ENCODE measurements around the gene DNAJC5.
A peak's percentile ranks its signal among the peaks of the same experiment; 100 is the strongest.

The DNAJC5 gene

GRCh38 chr20:63942250-63942951 is 47.5 kb downstream of the DNAJC5 start:
- peak; percentile 72 for DNase-seq

DNA sequence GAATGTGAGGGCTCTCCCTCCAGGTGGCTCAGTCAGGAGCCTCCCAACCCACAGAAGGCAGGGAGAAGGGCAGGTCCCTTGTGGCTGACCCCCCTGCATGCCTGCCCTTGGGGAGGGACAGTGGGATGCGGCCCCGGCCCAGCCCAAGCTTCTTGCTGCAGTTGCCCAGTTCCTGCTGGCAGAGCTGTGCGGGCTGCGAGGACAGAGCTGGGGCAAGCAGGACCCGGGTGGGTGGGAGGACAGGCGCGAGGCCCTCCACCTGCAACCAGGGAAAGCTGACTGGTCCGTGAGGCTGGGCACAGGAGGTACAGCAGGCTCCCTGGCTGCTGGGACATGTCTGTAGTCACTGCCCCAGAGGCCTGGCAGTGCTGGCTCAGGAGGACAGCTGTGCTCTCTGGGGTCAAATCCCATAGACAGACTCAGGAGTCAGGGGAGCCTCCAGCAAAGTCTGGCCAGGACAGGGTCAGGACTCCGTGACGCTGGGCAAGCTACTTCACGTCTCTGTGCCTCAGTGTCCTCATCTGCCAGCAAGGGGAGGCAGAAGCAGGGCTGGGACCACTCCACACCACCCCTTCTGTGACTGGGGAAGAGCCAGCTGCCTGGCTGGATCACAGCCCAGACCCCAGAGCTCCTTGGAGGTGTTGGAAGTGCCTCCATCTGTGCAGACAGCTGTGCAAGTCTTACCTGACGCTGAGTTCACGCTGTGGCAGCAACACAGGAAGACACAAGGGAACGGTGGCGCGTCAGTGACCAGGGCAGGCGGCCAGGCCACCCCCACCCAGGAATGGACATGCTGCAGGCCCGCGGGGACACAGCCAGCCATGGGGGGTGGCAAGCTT is 48.3 kb downstream of the DNAJC5 start:
- DNase-seq = no peak

DNA sequence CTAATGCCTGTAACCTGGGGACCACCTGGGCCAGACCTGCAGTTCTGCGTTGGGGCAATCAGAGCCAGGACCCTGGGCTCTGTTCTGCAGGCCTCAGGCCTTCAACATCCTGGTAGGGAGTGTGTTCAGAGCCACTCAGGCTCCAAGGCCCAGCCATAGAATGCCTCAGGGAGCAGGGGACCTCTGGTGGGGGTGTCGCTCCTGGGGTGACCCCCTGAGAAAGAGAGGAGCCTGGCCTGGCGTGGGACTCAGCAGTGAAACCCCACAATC is 48.8 kb downstream of the DNAJC5 start:
- DNase-seq = no peak

DNA sequence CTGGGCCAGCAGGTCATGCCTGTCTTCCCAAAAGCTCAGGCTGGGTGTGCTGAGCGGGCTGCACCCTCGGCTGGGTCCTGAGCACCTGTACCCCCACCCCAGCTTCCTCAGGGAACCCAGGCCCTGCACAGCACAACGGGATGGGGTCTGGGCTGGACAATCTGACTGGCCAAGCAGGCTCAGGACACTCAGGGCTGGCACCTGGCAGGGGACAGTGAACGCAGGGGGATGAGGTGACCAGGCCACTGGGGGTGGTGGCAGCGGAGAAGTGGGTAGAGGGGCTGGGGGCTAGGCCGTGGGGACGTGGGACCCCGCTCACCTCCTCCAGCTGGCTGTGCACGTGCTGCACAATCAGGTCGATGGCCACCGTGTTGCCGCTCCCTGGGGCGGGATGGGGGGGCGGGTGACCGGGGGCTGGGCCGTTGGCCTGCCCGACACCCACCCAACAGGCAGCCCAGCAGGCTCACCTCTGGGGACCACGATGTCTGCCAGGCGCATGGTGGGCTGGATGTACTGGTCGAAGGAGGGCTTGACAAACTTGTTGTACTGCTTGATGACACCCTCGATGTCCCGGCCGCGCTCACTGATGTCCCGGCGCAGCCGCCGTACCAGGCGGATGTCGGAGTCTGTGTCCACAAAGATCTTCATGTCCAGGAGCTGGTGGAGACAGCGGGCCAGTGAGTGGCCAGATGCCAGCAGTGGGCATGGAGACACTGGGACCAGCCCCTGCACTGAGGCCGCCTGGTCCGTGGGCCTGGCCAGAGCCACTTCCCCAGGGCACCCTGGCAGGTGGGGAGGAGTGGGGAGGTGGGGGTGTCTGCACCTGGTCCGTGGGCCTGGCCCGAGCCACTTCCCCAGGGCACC is 49.4 kb downstream of the DNAJC5 start:
- DNase-seq = no peak

GRCh38 chr20:63945031-63945658 is 50.2 kb downstream of the DNAJC5 start:
- DNase-seq = no peak

- no peak for DNase-seq
Observed at GRCh38 chr20:63945921-63946920, 51.3 kb downstream of the DNAJC5 start.

DNA sequence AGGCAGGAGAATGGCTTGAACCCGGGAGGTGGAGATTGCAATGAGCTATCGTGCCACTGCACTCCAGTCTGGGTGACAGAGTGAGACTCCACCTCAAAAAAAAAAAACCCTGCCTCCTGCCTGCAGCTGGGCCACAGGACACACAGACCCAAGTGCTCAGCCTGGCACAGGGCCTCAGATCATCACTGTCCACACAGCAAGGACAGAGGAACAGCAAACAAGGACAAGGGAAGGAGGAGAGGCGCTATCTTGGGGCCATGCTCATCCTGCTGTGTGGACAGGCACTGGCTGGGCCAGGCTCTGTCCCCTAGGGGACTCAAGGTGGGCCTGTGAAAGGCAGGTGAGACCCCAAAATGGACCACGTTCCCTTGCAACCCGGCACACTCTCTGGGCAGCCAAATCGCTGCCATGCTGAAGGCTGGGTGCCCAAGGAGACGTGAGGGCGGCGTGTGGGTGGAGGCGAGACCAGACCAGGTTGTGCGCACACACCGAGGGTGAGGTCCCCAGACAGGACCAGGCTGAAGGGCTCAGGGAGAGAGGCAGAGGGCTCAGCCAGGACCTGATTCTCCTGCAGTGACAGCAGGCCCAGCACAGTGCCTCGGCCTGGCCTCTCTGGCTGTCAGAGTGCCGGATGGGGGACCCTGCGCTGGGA is 52.2 kb downstream of the DNAJC5 start:
- DNase-seq = no peak

- DNase-seq = no peak
Observed at GRCh38 chr20:63947638-63948456, 52.9 kb downstream of the DNAJC5 start.

- no peak for DNase-seq
Observed at GRCh38 chr20:63950701-63951397, 55.9 kb downstream of the DNAJC5 start.

DNA sequence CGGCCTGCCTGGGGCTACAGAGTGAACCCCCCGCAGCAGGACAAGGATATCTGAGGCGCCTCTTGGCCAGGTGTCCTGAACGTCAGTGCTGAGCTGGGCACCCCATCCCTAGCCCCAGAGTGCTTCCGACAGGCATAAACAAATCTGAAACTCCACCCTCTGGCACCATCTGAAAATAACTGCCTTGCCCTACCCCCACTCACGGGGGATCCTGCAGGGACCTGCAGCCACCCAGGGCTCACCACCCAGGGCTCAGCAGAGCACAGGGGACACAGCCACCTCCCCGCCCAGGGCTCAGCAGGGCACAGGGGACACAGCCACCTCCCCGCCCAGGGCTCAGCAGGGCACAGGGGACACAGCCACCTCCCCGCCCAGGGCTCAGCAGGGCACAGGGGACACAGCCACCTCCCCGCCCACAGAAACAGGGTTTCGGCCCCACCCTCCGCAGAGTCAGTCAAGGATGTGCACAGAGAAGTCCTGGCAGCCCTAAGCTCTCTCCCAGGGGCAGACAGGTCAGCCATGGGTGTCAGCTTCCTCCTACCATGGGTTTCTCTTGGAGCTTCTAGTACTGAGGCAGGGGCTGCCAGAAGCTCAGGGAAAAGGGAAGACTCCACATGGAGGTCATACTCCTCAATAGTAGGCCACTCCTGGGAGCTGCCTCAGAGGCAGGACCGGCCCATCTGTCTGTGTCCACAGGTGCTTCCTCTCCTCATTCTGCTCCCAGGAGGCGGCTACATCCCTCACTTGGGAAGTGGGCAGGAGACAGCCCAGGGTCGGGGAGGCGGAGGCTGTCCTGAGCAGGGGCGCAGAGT is 56.7 kb downstream of the DNAJC5 start:
- no peak for DNase-seq

DNA sequence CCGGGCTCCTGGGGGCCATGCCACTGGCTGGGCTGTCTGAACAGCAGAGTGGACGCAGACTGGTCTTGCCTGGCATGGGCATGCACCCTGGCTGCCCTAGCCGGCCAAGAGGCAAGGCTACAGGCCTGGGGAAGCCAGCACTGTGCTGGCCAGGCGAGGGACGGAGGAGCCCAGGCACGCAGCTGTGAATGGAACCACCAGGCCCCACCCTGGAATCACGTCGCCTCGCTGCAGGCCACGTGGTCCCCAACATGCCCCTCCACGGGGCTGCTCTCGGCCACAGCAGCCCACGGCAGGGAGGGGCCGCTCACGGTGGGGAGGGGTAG is 57.2 kb downstream of the DNAJC5 start:
- no peak for DNase-seq

GRCh38 chr20:63952769-63953168 is 57.8 kb downstream of the DNAJC5 start:
- DNase-seq = no peak

- no peak for DNase-seq
Observed at GRCh38 chr20:63953764-63954429, 59.0 kb downstream of the DNAJC5 start.

DNA sequence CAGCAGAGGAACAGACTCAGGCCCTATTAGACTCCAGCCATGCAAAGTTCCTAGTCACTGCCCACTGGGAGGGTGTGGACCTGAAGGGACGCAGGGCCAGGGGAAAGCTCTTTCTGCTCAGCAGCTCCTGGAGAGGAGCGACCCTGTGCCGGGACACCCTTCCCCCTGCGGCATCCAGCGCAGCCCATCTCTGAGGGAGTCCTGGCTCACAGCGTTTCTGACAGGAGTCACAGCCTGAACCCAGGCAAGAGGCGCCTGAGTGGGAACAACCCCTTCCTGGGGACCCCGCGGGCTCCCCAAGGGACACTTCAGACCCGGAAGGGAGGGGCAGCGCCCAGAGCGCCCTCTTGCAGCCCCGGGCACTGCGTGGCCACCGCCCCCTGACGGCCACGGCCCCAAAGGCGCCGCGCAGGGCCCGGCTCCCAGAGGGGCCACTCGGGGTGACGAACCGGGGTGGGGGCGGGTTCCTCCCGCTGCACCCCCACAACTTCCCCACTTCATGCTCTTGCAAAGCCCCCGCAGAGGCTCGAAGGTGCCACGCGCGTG is 60.4 kb downstream of the DNAJC5 start:
- DNase-seq = no peak

- DNase-seq = peak; percentile 87
Observed at GRCh38 chr20:63955827-63956663, 61.1 kb downstream of the DNAJC5 start, which contains the start of gene UCKL1. Gene UCKL1, minus strand, starts transcription at chr20:63956416. Its CDS starts 44 bp downstream, at chr20:63956372.

DNA sequence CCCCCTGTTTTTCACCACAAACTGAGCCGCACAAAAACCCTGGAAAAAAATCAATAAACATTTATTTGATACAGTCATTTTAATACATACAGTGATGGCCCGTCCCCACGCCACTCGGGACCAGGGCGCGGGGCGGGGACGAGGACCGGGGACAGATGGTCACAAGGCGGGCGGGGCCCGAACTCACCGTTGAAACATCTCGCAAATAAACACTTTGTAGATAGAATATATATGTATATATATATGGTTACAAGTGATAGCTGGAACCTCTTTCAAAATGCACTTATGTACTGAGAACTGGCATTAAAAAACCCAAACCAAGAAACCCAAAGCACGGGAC is 61.7 kb downstream of the DNAJC5 start:
- DNase-seq = no peak

All from stimulated activated naive CD4-positive, alpha-beta T cell treated with Interleukin-2 at 50 U/mL for 16 hours (primary cell).